ENCODE data around the gene GCN1.

Gene GCN1

DNA sequence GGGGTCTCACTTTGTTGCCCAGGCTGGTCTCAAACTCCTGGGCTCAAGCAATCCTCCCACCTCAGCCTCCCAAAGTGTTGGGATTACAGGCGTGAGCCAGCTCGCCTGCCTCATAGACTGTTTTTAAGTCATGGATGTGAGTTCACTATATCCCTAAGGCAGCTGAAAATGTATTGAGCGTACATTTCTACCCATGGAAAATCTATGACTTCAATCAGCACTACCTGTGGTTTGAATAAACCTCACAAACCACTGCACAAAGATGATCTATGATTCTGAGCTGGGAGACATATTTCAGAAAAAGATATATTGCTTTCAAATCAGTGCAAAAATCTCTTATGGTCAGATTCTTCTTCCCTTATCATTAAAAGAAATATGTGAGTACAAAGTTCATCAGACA, 22.5 kb downstream of the GCN1 start:
- DNase-seq: no peak

DNA sequence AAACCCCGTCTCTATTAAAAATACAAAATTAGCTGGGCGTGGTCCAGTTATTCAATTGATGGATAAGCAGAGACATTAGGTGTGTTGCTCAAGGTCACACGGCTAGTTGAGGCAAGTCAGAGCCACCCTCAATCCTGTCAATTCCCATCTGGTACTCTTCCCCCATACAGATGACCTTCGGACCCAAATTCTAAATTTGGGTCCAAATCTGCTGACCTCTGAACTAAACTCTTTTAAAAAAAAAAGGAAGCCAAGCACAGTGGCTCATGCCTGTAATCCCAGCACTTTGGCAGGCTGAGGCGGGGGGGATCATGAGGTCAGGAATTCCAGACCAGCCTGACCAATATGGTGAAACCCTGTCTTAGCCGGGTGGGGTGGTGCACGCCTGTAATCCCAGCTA, 23.9 kb downstream of the GCN1 start:
- DNase-seq: no peak

DNA sequence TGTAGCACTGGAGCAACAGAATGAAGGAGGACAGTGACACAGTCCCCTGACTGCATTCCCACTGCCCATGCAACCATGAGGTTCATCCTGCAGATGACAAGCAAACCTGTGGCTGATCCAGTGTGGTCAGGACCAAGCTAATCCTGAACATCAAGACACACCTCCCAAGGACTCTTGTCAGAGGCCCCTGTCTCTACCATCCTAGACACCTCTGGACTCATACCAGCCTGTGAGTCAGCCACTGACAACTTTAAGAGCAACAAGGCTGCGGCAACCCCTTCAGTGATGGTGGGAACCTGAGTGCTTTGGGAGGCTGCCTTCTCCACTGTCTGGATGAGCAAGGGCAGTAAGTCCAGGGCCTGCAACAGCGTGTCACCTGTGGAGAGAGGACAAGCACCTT, 24.6 kb downstream of the GCN1 start:
- DNase-seq: no peak

DNA sequence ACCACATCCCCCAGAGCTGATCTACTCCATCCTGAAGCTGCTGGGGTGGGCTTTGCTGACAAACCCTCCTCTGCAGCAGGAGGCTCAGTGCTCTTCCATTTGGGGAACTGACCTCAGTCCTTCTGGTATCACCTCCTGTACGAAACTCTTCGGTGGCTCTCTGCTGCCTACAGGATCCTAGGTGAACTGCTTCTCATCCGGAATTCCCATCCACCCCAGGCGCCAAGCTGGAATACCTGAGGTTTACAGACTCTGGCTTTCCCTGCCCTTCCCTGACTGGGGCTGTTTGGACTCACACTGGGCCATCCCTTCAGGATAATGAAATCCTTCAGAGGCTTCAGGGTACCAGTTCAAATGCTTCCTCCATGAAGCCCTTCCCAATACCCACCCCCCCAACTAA, 26.2 kb downstream of the GCN1 start:
- DNase-seq: no peak

DNA sequence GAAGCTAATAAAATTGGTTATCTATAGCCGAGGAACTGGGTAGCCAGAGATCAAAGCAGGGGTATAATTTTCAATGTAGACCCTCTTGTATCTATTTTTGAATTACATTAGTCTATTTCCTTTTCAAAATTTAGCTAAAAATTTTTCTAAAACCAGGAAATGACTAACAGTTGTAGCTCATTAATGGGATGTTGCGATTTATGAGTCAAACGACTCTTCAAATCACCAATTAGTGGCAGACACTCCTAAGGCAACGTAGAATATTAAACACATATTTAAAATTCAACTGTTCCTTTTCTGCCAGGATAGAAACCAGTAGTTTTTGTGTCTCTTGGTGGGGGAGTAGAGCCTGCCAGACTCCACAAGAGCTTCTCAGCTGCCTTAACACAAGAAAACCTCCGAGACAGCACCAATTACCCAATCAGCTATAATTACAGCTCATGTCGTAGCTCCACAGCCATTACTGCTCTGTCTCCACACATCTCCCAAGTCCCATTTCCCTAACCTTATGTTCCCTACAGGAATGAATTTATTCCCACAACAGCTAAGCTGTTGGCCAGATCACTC, 26.9 kb downstream of the GCN1 start:
- DNase-seq: no peak

DNA sequence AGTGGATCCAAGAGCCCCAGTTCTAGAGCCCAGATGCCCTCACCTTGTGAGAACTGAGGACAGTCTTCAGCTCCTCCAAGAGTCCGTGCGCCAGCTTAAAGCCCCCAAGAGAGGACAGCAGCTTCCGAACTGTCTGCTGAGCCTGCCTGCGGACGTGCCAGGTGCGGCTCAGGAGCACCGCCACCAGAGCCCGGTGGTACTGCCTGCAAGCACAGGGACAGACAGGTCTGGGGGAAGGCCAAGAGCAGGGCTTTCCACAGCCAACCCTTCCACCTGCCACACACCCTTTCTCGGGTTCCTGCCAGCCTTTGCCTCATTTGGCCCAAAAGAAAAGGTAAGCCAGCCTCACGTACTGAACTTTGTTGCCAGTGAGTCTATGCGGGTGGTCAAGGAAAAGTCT, 30.2 kb downstream of the GCN1 start:
- DNase-seq: no peak

DNA sequence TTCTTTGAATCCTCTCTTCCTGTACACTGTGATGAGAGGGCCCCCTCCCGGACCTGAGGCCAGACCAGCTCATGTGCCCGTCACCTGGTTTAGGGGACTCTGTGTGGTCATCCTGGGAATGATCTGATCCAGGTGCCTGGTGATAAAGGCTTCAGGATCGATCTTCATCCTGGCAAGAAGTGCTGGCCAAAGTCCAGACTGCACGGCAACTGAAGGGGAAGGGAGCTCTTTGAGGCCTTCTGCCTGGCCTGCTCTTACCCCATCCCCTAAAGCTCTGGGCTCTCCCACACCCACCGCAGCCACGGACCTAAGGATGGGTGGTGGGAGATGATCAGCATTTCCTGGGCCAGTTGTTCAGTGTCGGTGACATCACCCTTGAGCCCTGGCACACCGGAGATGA, 31.8 kb downstream of the GCN1 start:
- no peak for DNase-seq

DNA sequence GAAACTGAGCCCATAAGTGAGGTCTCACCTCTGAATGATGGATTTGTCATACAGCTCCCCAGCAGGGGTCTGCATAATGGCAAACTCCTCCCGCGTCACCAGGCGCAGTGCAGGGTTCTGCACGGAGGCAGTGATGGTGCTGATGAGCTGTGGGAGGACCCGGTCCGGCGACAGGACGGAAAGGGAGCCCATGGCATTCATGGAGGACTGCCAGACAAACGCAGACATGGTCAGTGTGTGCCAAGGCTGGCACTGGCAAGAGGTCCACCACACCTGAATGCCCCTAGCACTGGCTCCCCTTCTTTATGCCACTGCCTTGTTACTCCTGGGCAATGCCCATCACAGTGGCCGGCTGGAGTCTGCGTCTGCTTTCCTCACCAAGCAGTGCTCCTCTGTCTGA, 32.7 kb downstream of the GCN1 start:
- DNase-seq: no peak

DNA sequence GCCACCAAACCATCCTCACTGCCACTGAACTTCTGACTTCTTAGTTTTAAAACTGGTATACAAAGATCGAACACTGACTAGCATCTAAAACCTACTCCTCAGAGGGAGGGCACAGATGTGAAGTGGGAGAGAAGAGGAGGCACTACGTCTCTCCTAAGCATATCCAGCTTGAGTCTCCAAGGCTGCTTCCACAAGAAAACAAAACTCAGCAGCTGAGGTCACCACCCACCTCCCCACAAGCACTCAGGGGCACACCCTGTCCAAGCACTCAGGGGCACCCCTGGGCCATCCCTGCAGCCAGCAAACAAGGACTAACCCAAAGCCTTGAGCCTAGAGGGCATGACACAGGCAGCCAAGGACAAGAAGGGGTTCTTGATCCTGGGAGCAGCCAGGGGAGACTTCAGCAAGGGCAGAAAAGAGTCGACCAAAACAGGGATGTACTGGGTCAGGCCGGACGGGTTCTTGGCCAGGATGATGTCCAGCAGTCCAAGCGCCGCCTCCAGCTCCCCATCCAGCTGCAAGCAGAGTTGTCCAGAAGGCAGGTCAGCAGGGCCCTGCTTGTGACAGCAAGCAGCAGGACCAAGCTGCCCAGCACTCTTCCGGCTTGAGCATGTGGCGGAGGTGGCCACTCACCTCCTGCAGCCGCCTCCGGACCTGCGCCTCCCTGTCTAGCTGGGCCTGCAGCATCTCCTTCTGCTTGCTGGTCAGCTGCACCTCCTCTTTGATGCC, 34.8 kb downstream of the GCN1 start:
- no peak for DNase-seq

DNA sequence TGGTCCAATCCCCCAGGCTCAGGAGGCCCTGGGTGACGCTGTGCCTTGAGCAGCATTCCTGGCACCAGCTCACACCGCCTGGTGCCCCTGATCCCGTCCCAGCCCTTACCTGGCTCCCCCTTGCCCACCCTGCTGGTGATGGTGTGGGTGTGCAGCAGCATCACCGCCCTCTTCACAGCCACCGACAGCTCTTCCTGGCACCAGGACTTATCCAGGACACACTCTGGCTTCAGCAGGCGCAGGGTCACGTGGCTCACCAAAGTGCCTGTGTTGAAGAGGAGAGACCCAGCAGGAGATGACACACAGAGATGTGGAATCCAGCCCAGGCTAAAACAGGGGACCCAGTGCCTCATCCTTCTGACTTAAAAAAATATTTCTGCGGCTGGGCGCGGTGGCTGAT, 36.2 kb downstream of the GCN1 start:
- no peak for DNase-seq

DNA sequence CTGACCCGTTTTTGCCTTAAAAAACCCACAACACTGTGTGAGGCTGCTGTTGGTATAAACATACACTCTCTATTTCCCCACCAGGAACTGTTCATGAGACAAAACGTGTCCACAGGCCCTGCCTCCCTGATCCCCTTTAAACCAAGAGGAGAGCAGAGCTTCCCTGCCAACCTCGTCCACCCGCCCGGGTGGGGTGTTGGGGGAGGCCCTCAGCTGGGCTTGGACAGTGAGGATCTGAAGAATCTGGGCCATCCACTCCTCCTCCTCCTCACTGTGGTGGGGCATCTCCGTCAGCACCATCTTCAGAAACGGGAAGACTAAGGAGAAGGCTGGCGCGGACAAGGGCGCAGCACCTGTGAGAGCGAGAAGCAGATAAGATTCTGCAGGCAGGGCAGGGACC, 36.8 kb downstream of the GCN1 start:
- no peak for DNase-seq

DNA sequence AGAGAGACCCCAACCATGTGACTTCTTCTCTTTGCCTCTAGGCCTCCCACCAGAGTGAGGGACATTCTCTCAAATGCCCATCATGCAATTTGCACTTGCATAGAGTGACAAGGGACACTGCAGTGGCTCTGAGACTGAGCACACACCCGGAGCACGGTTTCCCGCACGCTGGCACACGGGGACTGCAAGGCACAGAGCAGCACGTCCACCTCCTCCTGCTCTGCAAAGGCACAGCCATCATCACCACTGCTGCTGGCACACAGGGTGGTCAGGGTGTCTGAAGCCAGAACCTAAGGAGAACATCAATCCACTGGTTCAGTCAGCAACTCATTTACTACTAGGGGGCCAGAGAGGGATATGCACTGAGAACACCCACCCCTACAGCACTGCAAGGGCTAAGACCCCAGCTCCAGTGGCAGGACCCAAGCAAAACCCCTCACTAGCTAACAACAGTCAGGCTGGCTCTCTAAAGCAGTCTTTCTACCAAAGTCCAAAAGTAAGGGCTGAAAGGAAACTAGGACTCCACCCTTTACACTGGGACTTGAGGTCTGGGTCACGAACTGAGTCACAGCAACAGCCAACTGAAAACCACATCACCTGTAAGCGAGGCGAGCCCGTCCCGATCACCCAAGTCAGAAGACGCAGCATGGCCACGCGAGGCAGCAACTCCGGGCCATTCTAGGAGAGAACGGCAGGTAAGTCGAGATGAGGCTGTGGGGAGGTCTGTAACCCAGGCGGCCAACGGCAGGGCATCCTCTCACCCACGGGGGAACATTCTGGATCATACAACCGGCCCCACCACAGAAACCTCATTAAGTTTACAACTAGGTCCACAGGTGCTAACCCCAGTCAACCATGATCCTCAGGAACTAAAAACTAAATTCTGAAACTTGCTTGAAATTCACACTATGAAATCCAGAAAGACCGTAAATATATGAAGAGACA, 37.9 kb downstream of the GCN1 start:
- no peak for DNase-seq

DNA sequence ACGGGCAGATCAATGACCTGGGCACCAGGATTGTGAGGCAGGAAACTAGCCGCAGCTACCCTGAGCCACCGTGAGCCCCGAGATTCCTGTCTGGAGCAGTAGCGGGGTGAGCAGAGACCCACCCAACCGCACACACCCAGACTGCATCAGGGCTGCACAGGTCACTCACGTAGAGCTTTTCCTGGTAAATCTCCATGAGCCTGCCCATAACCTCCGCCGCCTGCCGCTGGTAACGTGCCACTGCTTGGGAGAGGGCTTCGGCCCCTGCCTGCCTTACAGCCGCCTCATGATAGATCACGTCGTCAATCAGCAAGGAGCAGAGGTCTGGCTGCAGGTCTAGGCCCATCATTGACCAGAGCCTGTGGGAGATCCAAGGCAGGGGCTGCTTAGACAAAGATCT, 39.4 kb downstream of the GCN1 start:
- no peak for DNase-seq

DNA sequence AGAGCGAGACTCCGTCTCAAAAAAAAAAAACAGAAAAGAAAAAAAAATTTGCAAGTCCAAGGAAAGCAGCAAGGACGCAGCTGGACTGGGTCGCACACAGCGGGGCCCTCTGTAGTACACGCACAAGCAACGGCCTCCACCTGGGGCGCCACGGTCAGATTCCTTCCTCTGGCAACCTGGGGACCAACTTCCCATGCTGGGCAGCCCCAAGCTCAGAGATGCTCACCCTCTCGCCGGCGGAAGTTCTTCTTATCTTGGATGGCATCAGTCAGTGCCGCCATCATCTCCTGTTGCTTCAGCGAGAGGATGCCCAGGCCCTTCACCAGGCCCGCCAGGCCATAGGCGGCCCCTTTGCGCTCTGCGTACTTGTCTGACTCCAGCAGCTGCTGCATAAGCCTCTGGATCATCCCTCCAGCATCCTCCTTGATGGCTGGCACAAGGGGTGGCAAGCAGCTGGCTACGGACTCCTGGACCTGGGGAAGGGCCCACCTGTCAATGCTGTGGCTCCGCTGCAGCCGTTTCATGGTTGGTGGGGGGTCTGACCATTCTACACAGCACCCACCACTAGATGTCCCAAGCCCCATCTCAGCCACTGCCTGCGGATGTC, 43.5 kb downstream of the GCN1 start:
- DNase-seq: no peak

DNA sequence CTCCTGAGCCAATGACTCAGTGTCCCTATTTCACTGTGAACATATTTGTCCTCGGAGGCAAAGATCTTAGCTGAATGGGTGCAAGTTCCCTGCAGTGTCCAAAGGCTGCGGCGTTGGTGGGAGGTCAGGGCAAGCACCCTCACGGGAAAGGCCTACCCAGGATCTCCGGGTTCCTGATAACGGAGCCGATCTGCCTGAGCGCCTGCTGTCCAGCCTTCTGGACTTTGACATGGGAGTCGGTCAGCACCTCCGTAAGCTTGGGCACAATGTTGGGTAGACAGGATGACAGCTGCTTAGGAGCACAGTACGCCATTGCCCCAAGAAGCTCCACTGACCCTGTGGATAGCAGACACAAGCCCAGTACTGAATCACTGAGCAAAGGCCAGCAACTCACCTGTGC, 46.5 kb downstream of the GCN1 start:
- DNase-seq: no peak

DNA sequence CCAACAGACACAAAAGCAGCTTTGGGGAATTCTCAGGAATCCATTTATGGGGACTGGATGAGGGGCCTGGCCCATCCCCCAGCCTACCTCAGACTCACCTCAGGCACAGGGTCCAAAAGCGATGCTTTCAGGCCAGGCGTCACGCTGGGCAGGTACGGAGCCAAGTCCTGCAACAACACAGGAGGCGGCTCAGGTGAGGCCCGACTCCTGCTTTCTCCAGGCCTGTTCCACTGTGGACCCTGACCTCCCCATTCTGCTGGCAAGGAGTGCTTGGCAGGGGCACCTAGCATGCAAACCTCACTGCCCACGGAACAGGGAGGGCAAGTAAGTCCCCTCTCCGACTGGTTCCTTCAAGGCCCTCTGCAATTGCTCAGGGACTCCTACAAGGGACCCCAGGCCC, 49.4 kb downstream of the GCN1 start:
- DNase-seq: no peak

DNA sequence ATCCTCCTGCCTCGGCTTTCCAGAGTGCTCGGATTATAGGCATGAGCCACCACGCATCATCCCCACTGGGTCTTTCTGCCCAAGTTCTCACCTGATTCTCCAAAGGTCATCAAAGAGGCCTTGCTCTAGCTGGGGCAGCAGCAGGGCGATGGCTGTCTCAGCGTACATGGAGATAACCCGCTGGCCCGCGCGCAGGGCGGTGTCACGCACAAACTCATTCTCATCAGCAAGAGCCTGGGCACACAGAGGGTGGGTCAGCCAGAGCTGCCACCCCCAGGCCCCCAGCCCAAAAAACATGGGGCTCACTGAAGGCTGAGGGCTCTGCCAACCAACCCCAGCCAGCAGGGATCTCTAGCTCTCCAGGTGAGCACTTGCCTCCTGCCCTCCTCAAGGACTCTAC, 50.3 kb downstream of the GCN1 start:
- no peak for DNase-seq

DNA sequence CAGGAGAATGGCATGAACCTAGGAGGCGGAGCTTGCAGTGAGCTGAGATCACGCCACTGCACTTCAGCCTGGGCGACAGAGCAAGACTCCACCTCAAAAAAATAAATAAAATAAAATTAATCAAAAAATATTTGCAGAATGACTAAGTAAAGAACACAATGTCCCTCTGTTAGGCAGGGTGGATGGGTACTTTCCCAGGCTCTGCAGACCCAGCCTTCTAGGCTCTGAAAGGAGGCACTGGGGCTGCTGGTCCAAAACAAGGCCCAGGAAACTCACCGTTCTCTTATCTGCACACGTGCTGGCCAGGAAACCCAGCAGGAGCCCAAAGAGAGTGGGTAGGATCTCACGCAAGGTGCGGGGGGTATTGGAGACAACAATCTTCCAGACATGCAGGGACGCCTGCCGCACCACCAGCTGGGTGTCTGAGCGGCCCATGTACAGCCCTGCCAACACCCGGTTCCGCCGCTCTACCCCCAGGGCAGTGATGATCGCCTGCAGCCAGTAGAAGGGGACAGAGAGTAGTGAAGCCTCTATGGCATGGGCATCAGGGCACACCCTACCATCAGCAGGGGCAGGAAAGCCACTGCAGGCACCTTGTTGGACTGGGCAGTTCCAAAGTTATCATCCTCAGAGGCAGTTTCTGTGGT, 52.2 kb downstream of the GCN1 start:
- no peak for DNase-seq

DNA sequence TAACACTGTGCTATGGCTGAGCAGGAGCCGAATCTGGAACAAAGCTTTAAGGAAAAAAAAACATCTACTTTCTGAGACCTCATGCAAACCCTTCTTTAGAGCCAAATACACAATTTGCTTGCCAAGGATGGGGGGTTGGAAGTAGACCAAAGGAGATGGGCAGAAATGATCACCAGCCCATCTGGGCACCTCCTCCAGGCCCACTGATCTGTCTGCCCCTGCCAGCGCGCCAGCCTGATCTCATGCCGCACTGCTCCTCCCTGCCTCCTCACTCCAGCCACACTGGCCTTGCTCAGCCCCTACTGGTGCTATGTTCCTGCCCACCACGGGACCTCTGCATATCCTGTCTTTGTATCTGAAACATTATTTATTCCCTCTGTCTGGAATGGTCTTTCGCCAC, 53.2 kb downstream of the GCN1 start:
- no peak for DNase-seq

DNA sequence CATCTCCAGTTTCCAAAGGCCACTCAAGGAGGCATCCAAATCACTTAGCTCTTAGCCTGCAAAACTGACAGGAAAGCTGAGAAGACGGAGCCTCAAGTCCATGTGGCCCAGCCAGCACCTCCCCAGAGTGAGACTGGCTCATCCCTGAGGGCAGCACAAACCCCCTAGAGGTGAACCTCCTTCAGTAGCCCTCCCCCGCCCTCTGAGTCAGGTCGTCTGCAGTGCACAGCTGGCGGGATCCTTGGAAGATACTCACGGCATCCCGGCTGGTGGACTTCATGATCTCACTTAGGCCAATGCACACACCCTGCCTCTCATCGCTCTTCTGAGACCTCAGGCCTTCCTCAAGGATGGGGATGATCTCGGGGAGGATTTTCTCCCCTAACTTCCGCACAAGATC, 53.9 kb downstream of the GCN1 start:
- no peak for DNase-seq

DNA sequence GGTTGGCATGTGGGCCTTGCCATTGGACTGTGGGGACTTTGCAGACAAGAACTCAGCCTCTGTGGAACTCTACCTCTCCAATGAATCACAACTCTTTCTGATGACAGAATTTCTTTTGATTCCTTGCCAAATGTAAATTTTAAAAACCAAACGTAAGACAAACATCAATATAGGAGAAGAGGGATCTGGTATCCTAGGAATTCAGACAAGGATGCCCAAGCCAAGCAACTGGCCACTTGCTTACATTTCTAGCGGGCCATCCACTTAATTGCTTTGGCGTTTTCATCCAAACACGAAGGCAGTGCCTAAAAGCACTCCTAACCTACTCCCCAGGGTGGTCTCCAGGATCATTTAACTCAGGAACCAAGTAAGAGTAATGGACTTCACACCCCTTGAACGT, 54.6 kb downstream of the GCN1 start:
- DNase-seq: no peak

DNA sequence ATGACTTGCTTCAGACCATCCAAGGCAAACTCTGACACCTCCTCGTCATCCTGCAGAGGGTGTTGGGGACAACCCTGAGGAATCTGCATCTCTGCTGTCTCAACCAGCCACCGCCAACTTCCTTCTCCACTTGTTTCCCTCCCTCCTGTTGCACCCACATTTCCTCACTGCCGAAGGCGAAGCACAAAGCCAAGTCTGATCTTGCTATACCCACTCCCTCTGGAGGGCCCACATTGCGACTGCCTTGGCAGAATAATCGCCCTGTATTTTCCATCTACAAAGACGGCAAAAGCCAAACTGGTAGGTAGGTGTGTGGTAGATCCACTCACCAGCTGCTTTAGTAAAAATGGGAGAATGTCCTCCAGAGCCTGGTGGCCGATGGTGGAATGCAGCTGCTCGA, 56.1 kb downstream of the GCN1 start:
- DNase-seq: no peak

DNA sequence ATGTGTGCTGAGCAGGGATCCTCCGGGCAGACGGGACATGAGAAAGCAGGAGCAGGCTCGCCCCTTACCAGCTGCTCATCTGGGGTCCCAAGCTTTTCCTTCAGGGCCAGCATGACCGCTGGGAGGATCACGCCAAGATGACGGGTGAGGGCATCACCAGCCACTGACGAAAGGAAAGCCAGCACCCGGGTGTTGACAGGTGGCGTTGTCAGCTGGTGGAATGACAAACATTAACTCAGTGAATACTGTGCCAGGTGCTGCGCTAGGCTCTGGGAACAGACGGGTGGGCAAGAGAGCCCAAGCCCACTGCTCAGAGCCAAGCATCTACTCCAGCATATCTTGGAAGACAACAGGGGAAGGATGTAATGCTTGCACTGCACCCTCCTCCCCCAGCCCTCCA, 56.7 kb downstream of the GCN1 start:
- DNase-seq: no peak

Measured in stimulated activated CD4-positive, alpha-beta T cell treated with anti-CD3 and anti-CD28 coated beads, Interleukin-2, amount 100 ng/mL, for 24 hours (primary cell).